ENCODE results near the gene SLC9A3.

The SLC9A3 gene

DNA sequence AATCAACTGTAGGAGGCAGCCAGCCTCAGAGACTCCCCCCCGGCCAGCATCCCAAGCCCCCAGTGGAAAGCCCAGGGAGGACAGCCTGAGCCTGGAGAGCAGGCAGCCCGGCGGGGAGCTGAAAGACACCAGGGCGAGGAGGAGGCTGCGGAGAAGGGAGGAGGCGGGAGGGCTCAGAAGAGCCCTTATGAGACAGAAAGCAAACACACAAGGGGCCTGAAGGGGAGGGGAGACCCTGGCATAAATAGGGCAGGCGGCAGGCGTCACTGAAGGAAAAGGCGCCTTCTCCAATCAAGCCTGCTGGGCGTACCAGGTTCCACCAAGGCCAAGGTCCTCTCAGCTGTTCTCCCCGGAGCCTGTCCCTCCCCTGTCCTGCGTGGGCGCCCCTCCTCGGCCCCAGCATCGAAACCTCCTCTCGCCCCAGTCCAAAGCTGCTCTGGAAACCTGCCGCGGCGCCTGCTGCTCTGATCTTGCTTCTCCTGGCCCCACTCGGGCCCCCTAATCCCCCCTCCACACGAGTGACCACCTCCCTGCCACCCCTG is 1.3 kb downstream of the SLC9A3 start:
- TF ChIP-seq, protein P1, sequence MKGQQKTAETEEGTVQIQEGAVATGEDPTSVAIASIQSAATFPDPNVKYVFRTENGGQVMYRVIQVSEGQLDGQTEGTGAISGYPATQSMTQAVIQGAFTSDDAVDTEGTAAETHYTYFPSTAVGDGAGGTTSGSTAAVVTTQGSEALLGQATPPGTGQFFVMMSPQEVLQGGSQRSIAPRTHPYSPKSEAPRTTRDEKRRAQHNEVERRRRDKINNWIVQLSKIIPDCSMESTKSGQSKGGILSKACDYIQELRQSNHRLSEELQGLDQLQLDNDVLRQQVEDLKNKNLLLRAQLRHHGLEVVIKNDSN (IDR thresholded peaks at IDR 0.05): no peak
- TF ChIP-seq ZBTB7A (IDR thresholded peaks at IDR 0.05; ENCODE audit: low read depth): peak; percentile 45; the same call in 1 of the 2 replicates

DNA sequence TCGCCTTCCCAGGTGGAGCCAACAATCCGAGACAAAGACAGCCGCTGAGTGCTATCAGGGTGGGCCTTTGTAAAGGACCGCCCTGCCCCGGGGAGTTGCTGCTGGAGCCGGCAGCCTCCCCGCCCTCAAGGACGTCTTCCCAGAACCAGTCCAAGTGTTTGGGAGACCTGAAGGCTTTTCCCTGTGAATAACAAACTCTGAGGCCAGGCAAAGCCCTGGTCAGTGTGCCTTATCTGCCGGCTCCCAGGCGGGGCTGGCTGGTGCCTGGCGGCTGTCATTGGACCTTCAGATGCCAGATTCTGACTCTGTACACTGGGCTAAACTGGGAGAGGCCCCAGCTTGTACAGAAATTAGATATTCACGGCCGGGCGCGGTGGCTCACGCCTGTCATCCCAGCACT is 2.1 kb downstream of the SLC9A3 start:
- TF ChIP-seq RAD21 (IDR thresholded peaks at IDR 0.05; ENCODE audit: low read depth) (no peak), TCF12 (IDR thresholded peaks at IDR 0.05; ENCODE audit: low read depth) (no peak), EGR1 (IDR thresholded peaks at IDR 0.05) (no peak), ZBTB7A (IDR thresholded peaks at IDR 0.05; ENCODE audit: low read depth) (no peak), TAF1 (IDR thresholded peaks at IDR 0.05; ENCODE audit: low read depth) (no peak), NFIC (IDR thresholded peaks at IDR 0.05) (no peak), FOXM1 (IDR thresholded peaks at IDR 0.05; ENCODE audit: borderline replicate concordance, low read depth) (no peak)
- TF ChIP-seq, protein P1 (IDR thresholded peaks at IDR 0.05): no peak
- TF ChIP-seq, protein P2, sequence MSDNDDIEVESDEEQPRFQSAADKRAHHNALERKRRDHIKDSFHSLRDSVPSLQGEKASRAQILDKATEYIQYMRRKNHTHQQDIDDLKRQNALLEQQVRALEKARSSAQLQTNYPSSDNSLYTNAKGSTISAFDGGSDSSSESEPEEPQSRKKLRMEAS (IDR thresholded peaks at IDR 0.05): no peak

DNA sequence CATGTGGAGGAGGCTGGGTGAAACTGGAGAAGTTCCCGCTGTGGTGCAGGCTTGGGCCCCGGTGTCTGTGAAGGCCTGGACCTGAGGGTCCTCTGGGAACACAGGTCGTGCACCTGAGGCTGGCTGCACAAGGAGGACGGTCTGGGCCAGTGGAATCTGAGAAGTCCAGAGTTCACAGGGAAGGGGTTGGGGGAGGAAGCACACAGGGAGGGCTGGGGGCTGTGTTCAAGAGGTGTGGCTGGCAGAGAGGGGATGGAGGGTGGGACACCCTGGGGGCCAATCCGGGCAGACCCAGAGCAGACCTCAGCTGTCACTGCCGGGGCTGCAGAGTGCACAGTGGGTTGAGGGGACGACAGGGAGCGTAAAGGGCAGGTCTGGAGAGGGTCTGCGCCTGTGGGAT is 2.6 kb downstream of the SLC9A3 start:
- TF ChIP-seq, protein P2 (IDR thresholded peaks at IDR 0.05): no peak
- TF ChIP-seq EP300 (IDR thresholded peaks at IDR 0.05; ENCODE audit: borderline replicate concordance) (no peak), TEAD4 (IDR thresholded peaks at IDR 0.05) (no peak), CEBPB (IDR thresholded peaks at IDR 0.05) (no peak), NFIC (IDR thresholded peaks at IDR 0.05) (no peak), RAD21 (IDR thresholded peaks at IDR 0.05; ENCODE audit: low read depth) (no peak), EGR1 (IDR thresholded peaks at IDR 0.05) (no peak), FOXM1 (IDR thresholded peaks at IDR 0.05; ENCODE audit: borderline replicate concordance, low read depth) (no peak), ZBTB7A (IDR thresholded peaks at IDR 0.05; ENCODE audit: low read depth) (no peak; the same call in 1 of the 2 replicates), CREB1 (IDR thresholded peaks at IDR 0.05; ENCODE audit: low read depth) (no peak), YY1 (IDR thresholded peaks at IDR 0.05; ENCODE audit: low read depth) (no peak), TCF12 (IDR thresholded peaks at IDR 0.05; ENCODE audit: low read depth) (no peak), TAF1 (IDR thresholded peaks at IDR 0.05; ENCODE audit: low read depth) (no peak)
- TF ChIP-seq, protein P3, sequence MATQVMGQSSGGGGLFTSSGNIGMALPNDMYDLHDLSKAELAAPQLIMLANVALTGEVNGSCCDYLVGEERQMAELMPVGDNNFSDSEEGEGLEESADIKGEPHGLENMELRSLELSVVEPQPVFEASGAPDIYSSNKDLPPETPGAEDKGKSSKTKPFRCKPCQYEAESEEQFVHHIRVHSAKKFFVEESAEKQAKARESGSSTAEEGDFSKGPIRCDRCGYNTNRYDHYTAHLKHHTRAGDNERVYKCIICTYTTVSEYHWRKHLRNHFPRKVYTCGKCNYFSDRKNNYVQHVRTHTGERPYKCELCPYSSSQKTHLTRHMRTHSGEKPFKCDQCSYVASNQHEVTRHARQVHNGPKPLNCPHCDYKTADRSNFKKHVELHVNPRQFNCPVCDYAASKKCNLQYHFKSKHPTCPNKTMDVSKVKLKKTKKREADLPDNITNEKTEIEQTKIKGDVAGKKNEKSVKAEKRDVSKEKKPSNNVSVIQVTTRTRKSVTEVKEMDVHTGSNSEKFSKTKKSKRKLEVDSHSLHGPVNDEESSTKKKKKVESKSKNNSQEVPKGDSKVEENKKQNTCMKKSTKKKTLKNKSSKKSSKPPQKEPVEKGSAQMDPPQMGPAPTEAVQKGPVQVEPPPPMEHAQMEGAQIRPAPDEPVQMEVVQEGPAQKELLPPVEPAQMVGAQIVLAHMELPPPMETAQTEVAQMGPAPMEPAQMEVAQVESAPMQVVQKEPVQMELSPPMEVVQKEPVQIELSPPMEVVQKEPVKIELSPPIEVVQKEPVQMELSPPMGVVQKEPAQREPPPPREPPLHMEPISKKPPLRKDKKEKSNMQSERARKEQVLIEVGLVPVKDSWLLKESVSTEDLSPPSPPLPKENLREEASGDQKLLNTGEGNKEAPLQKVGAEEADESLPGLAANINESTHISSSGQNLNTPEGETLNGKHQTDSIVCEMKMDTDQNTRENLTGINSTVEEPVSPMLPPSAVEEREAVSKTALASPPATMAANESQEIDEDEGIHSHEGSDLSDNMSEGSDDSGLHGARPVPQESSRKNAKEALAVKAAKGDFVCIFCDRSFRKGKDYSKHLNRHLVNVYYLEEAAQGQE (IDR thresholded peaks at IDR 0.05; ENCODE audit: low read depth): no peak
- TF ChIP-seq, protein P1 (IDR thresholded peaks at IDR 0.05): no peak

DNA sequence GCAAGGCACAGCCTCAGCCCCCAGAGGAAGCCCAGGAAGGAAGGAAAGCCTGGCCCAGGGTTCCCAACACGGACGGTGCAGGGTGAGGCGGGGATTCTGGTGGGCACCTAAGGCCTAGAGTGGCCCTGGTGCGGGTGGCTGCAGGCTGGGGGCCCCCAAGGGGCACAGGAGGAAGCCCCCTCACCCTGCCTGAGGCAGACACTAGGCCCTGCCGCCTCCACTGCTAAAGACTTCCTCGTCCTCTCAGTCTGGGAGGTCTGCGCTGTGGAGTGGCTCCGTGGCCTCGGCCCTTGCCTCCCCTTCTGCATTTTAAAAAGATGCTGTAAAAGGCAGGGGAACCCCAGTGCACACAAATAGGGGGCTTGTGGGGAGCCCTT is 3.4 kb downstream of the SLC9A3 start:
- TF ChIP-seq CREB1 (IDR thresholded peaks at IDR 0.05; ENCODE audit: low read depth): no peak

DNA sequence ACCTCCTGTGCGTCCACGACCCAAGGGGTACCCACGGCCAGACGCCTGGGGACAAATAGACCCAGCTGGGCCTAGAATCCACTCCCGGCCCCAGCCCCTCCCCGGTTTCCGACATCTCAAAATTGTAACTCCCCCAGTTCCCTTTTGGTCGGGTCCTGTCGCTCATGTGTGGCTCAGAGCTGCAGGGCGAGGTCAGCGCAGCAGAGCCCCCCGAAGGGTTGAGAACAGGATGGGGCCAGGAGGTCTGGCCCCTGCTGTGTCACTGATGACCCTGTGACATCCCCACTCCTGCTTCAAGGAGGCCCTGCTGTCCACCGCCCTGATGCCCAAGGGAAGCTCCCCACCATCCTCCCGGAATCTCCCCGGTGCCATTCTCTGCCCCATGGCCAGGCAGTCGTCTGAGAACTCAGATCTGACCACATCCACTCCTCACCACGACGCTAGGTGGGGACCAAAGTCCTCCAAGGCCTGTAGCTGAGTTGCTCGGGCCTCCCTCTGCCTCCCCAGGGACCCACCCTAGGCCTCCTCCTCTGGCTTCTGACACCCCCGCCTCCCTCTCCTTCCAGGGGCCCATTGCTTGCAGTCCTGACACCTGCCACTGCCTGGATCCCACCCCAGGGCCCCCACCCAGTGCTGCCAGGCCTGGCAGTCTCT is 3.9 kb downstream of the SLC9A3 start:
- TF ChIP-seq EGR1 (IDR thresholded peaks at IDR 0.05) (no peak), CEBPB (IDR thresholded peaks at IDR 0.05) (no peak), FOXM1 (IDR thresholded peaks at IDR 0.05; ENCODE audit: borderline replicate concordance, low read depth) (no peak), ZBTB7A (IDR thresholded peaks at IDR 0.05; ENCODE audit: low read depth) (no peak), NFIC (IDR thresholded peaks at IDR 0.05) (no peak), CREB1 (IDR thresholded peaks at IDR 0.05; ENCODE audit: low read depth) (no peak), TCF12 (IDR thresholded peaks at IDR 0.05; ENCODE audit: low read depth) (no peak), EP300 (IDR thresholded peaks at IDR 0.05; ENCODE audit: borderline replicate concordance) (no peak), RAD21 (IDR thresholded peaks at IDR 0.05; ENCODE audit: low read depth) (no peak), TAF1 (IDR thresholded peaks at IDR 0.05; ENCODE audit: low read depth) (no peak), TEAD4 (IDR thresholded peaks at IDR 0.05) (no peak), YY1 (IDR thresholded peaks at IDR 0.05; ENCODE audit: low read depth) (no peak)
- TF ChIP-seq, protein P1 (IDR thresholded peaks at IDR 0.05): no peak
- TF ChIP-seq, protein P3 (IDR thresholded peaks at IDR 0.05; ENCODE audit: low read depth): no peak
- TF ChIP-seq, protein P2 (IDR thresholded peaks at IDR 0.05): no peak

Measured in Ishikawa (cell line).